ENCODE results near the gene NAP1L1.
A peak's percentile ranks its signal among the peaks of the same experiment; 100 is the strongest.

Gene NAP1L1, protein sequence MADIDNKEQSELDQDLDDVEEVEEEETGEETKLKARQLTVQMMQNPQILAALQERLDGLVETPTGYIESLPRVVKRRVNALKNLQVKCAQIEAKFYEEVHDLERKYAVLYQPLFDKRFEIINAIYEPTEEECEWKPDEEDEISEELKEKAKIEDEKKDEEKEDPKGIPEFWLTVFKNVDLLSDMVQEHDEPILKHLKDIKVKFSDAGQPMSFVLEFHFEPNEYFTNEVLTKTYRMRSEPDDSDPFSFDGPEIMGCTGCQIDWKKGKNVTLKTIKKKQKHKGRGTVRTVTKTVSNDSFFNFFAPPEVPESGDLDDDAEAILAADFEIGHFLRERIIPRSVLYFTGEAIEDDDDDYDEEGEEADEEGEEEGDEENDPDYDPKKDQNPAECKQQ

DNA sequence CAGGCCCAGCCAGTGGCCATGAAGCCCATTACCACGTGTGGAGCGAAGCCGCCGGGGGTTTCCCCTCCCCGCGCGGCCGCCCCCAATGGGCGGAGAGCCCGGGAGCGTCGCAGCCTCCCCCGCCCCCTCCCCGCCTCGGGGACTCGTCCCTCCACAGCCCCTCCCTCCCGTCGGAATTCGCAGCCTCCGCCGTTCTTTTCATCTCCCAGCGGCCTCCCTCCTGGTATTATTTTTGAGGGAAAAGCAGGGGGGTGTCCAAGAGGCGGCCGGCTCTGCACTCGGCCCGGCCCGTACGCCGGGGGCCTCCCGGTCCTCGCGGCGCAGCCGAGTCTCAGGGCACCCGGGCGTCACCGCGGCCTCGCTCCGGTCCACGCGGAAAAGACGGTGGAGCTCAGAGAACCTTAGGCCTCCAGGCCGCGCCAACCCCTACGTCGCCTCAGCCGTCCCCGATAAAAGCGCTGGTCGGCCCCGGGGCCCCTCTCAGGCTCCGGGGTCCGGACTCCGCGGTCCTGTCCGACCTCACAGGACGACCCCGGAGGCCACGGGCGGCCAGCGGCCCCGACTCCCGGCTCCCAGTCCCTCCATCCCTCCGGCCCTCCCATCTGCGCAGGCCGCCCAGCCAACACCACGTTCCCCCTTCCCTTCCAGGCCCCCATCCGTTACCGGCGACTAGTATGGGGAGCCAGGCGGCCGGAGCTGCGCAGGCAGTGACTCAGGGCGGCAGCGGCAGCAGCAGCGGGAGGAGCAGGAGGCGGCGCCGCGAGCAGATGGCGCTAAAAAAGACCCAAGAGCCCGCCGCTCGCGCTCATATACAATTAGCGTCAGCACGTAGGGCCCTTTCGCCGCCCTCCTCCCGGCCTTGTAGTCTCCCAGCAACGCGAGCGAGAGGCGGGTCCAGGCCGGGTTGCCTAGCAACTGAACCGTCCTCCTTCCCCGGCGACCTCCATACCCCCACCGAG, at the start of gene NAP1L1:
Gene NAP1L1 (minus strand): TSS at position 782 of the 959 bp plus-strand sequence. CDS start 10,466 bp downstream, outside the sequence.
- DNase-seq (ENCODE audit: low read depth, low spot score), result peak; percentile 87
- TF ChIP-seq, protein P1, sequence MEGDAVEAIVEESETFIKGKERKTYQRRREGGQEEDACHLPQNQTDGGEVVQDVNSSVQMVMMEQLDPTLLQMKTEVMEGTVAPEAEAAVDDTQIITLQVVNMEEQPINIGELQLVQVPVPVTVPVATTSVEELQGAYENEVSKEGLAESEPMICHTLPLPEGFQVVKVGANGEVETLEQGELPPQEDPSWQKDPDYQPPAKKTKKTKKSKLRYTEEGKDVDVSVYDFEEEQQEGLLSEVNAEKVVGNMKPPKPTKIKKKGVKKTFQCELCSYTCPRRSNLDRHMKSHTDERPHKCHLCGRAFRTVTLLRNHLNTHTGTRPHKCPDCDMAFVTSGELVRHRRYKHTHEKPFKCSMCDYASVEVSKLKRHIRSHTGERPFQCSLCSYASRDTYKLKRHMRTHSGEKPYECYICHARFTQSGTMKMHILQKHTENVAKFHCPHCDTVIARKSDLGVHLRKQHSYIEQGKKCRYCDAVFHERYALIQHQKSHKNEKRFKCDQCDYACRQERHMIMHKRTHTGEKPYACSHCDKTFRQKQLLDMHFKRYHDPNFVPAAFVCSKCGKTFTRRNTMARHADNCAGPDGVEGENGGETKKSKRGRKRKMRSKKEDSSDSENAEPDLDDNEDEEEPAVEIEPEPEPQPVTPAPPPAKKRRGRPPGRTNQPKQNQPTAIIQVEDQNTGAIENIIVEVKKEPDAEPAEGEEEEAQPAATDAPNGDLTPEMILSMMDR (IDR thresholded peaks at IDR 0.05; ENCODE audit: insufficient read depth, low read length, missing control alignments), result no peak
- H3K4me3 ChIP-seq (ENCODE audit: low read depth, low read length), result peak within 1 kb of the TSS; percentile 80
- CTCF ChIA-PET, result interaction anchor here (1.0 kb wide), 1 partner anchor 324 kb away, joined by 3 read pairs; no protein-coding TSS in a partner anchor
- POLR2A ChIA-PET, result interaction anchor here (0.7 to 1.3 kb wide), 3 partner anchors 53 to 794 kb away, joined by 3 read pairs; partner anchors contain the start of gene PHLDA1

DNA sequence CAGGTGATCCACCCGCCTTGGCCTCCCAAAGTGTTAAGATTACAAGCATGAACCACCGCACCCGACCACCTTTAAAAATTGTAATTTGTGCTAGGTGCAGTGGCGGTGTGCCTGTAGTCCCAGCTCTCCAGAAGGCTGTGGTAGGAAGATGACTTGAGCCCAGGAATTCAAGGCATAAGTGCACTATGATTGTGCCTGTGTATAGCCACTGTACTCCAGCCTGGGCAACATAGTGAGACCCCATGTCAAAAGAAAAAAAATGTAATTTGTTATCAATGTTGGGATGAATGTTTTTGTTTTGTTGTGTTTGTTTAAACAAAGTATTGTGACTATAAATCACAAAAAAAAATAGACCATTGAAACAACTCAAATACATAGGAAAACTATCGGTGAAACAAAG, 43.1 kb upstream of the NAP1L1 start:
- TF ChIP-seq, protein P1 (IDR thresholded peaks at IDR 0.05; ENCODE audit: insufficient read depth, low read length, missing control alignments), result no peak
- ChIA-PET POLR2A (no interaction called here), CTCF (no interaction called here)
- DNase-seq (ENCODE audit: low read depth, low spot score), result no peak
- no peak overlapping the region for H3K4me3 ChIP-seq (ENCODE audit: low read depth, low read length)

GRCh38 chr12:76124456-76124855, 40.0 kb upstream of the NAP1L1 start:
- DNase-seq (ENCODE audit: low read depth, low spot score), result no peak
- ChIA-PET CTCF (interaction anchor here (0.6 kb wide), 1 partner anchor 18 kb away, joined by 4 read pairs; no protein-coding TSS in a partner anchor), POLR2A (no interaction called here)
- H3K4me3 ChIP-seq (ENCODE audit: low read depth, low read length), result no peak overlapping the region
- TF ChIP-seq, protein P1 (IDR thresholded peaks at IDR 0.05; ENCODE audit: insufficient read depth, low read length, missing control alignments), result no peak

- TF ChIP-seq, protein P1 (IDR thresholded peaks at IDR 0.05; ENCODE audit: insufficient read depth, low read length, missing control alignments), result no peak
- ChIA-PET POLR2A (no interaction called here), CTCF (interaction anchor here (1.2 kb wide), 1 partner anchor 36 kb away, joined by 3 read pairs; no protein-coding TSS in a partner anchor)
- DNase-seq (ENCODE audit: low read depth, low spot score), result no peak
- H3K4me3 ChIP-seq (ENCODE audit: low read depth, low read length), result no peak overlapping the region
Observed at GRCh38 chr12:76123259-76124212, 39.1 kb upstream of the NAP1L1 start.

GRCh38 chr12:76119887-76120286, 35.4 kb upstream of the NAP1L1 start:
- no peak for DNase-seq (ENCODE audit: low read depth, low spot score)
- ChIA-PET CTCF (no interaction called here), POLR2A (no interaction called here)
- TF ChIP-seq, protein P1 (IDR thresholded peaks at IDR 0.05; ENCODE audit: insufficient read depth, low read length, missing control alignments), result no peak
- no peak overlapping the region for H3K4me3 ChIP-seq (ENCODE audit: low read depth, low read length)

Data from AG04449 (cell line).